ENCODE results near the gene GFRA1. TPM values are rescaled to one million over a fixed set of nuclear protein-coding genes. Genes with fewer than 3 reads are reported as not detected.
A peak's percentile ranks its signal among the peaks of the same experiment; 100 is the strongest.
"Not testable (repeated sequence)": the region's sequence is repeated elsewhere in the genome, so short reads cannot be mapped to it uniquely, and the experiment has no call there.

GFRA1 gene
- polyA plus RNA-seq, 4 donors = 19.6 to 29.4 (median 24.4) TPM

DNA sequence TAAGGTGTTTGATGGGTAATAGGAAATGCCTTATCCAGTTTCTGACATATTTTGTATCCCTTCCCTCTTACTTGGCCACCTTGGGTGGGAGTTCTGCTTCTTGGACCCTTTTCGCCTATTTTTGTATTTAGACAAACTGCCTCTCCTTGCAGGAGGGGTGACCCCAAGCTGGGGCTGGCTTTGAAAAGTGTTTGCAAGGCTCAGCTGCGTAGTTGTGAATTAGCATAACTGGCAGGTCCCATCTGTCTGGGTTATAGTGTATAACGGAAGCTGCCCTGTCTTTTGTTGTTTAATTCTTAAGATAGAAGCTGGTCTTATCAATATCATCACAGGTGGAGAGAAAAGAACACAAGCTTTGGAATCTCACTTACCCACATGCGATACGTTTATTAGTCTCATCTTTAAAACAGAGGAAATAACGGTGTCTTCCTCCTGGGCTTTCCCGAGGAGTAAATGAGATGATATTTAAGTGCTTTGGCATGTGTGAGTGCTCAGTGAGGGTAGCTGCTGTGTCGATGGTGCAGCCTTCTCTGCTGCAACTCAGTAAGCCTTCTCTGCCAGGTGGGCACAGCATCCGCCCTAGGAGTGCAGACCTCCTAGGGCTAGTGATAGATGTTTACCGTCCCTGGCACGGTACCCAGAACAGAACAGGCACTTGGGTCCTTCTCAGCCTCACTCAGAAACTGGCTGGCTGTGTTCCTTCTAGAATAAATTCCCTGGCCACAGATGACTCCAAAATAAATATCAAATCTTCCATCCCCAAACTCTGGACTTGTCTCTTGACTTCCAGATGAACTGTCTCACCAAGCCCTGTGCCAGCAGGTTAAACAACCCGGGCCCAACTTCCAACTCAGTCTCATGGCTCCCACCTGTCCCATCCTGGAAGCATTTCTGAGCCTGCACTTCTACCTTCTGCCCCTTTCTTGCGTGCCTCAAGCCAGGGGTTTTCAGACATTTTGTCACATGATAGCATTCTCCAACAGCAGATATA is 227.3 kb downstream of the GFRA1 start:
- DNase-seq (ENCODE audit: low read depth in 4 of 4, low spot score in 3 of 4) = no peak

DNA sequence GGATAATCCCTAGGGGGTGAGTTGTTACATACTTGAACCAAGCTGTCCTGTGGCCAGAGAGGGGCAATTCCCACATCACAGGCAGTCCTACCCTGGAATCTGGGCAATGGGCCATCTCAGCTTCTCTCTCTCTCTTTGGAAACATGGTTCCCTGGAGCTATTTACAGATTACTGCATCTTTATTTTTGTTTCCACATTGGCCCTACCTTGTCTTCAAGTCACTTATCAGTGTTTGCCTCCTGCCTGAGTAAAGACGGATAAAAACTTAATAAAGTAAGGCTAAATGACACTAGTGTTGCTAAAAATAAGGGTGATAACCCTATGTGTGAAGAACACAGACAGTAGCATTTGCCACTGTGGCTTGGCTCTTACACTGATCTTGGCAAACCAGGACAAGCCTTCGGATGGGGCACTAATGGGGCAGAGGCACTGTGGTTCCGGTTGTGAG is 228.2 kb downstream of the GFRA1 start:
- DNase-seq (ENCODE audit: low read depth in 4 of 4, low spot score in 3 of 4) = no peak

DNA sequence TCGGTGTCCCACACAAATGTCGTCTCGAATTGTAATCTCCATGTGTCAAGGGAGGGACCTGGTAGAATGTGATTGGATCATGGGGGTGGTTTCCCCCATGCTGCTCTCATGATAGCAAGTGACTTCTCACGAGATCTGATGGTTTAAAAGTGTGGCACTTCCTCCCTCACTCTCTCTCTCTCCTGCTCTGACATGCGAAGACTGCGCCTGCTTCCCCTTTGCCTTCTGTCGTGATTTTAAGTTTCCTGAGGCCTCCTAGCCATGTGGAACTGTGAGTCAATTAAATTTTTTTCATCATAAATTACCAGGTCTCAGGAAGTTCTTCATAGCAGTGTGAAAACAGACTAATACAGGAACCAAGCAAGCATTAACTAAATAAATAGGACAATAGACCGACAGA is 229.1 kb downstream of the GFRA1 start:
- DNase-seq (ENCODE audit: low read depth in 4 of 4, low spot score in 3 of 4) = no peak

DNA sequence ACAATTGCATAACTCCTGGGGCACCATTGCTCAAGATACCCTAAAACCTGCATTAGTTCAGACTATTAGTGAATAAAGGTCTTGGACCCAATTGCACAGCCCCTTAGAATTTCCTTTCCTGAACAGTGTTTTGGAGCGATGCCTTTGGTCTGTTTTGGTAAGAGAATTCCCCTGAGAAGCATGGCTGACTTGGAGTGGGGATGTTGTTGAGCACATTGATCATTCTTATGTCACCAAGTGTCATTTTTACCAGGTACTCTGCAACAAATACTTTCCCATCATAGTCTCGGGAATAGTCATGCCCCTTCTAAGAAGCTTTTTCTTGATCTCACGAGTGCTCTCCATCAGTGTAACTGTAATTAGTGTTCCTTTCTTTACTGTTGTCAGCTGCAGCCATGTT is 229.7 kb downstream of the GFRA1 start:
- DNase-seq (ENCODE audit: low read depth in 4 of 4, low spot score in 3 of 4) = no peak

GRCh38 chr10:116041948-116042347 is 231.1 kb downstream of the GFRA1 start:
- DNase-seq (ENCODE audit: low read depth in 4 of 4, low spot score in 3 of 4) = no peak

DNA sequence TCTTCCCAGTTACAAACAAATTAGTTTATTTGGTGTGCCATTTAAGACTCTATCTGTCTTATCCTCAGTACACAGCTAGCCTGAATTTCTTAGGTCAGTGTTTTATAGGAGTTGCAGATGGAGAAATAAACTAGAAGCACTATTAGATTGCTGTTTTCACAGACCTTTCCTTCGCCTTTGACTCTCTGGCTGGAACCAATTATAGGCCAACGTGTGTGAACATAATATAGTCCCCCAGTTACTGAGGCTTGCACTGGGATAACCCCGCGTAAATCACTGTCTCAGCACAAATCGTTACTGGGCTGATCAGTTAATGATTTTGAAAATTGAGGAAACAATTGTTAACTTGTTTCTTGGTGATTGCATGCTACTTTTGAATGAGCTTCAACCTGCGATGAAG is 233.4 kb downstream of the GFRA1 start:
- no peak for DNase-seq (ENCODE audit: low read depth in 4 of 4, low spot score in 3 of 4)

- DNase-seq (ENCODE audit: low read depth in 4 of 4, low spot score in 3 of 4) = no peak
Measured at GRCh38 chr10:116038259-116038658, 234.7 kb downstream of the GFRA1 start.

DNA sequence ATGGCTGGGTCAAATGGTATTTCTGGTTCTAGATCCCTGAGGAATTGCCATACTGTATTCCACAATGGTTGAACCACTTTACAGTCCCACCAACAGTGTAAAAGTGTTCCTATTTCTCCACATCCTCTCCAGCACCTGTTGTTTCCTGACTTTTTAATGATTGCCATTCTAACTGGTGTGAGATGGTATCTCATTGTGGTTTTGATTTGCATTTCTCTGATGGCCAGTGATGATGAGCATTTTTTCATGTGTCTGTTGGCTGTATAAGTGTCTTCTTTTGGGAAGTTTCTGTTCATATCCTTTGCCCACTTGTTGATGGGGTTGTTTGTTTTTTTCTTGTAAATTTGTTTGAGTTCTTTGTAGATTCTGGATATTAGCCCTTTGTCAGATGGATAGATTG is 237.6 kb downstream of the GFRA1 start:
- DNase-seq (ENCODE audit: low read depth in 4 of 4, low spot score in 3 of 4) = not testable (repeated sequence)

DNA sequence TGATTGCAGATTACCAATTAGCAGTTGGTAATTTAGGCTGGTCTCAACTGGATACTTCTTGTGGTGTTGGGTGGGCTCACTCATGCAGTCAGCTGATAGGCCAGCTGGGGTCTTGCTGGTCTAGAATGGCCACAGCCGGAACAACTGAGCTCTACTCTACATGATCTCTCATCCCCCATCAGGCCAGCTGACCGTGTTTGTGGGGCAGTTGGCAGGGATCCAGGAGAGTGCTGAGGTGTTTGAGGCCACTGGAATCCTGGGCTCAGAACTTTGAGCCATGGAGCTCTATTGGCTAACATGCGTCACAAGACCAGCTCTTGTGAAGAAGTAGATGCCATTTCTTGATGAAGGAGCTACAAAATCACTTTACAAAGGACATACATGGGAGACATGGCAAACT is 242.4 kb downstream of the GFRA1 start:
- DNase-seq (ENCODE audit: low read depth in 4 of 4, low spot score in 3 of 4) = no peak

- DNase-seq (ENCODE audit: low read depth in 4 of 4, low spot score in 3 of 4) = no peak
Measured at GRCh38 chr10:116029826-116030225, 243.2 kb downstream of the GFRA1 start.

DNA sequence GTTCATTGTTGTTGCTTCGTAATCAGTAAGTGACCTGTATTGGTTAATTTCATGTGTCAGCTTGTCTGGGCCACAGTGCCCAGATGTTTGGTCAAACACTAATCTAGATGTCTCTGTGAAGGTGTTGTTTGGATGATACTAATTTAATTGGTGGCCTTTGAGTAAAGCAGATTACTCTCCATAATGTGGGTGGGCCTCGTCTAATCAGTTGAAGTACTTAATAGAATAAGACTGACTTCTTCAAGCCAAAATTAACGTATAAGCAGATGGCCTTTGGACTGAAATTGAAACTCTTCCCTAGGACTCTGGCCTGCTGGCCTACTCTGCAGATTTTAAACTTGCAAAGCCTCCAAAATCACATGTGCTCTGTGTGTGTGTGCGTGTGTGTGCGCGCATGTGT is 245.7 kb downstream of the GFRA1 start:
- no peak for DNase-seq (ENCODE audit: low read depth in 4 of 4, low spot score in 3 of 4)

DNA sequence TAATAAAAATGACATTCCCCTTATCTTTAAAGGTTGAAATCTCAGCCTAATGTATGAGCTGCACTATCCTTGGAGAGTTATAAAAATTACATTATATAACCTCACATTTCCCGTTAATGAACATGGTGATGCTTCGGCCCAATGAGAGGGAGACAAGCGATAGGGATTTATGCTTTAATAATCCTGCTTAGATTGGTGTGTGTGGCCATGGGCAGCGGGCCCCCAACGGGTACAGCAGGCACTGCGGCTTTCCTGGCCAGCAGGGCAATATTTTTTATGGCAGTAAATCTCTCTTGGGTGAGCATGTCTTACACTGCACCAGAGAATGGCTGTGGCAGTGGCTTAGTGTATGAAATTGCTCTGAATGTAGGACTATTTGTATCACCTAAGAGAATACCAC is 246.3 kb downstream of the GFRA1 start:
- no peak for DNase-seq (ENCODE audit: low read depth in 4 of 4, low spot score in 3 of 4)

GRCh38 chr10:116026315-116026714 is 246.7 kb downstream of the GFRA1 start:
- DNase-seq (ENCODE audit: low read depth in 4 of 4, low spot score in 3 of 4) = no peak

- DNase-seq (ENCODE audit: low read depth in 4 of 4, low spot score in 3 of 4) = no peak
Measured at GRCh38 chr10:116024271-116024878, 248.6 kb downstream of the GFRA1 start.

GRCh38 chr10:116017405-116017804 is 255.6 kb downstream of the GFRA1 start:
- DNase-seq (ENCODE audit: low read depth in 4 of 4, low spot score in 3 of 4) = no peak

- no peak for DNase-seq (ENCODE audit: low read depth in 4 of 4, low spot score in 3 of 4)
Measured at GRCh38 chr10:116015583-116016333, 257.2 kb downstream of the GFRA1 start.

- peak in 3 of 4 donors; percentile 30 to 53 (median 49) for DNase-seq (ENCODE audit: low read depth in 4 of 4, low spot score in 3 of 4)
Measured at GRCh38 chr10:116014871-116015582, 258.0 kb downstream of the GFRA1 start.

DNA sequence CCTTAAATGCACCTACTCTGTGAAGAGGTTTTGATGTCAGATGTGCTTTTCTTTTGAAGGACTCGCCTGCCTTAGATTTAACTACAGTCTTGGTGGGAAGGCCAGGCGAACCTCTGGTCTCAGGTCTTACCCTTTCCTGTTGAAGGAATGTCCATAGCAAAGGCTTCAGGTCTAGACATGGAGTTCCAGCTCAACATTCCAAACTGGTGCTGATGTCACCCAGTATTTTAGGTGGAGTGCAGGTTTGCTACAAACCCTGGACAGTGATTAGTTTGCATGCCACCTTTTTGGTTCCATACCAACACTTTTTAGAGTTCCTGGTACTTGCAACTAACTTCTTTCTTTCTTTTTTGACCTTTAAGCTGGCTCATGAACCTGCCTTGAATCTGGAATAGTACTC is 258.7 kb downstream of the GFRA1 start:
- no peak for DNase-seq (ENCODE audit: low read depth in 4 of 4, low spot score in 3 of 4)

DNA sequence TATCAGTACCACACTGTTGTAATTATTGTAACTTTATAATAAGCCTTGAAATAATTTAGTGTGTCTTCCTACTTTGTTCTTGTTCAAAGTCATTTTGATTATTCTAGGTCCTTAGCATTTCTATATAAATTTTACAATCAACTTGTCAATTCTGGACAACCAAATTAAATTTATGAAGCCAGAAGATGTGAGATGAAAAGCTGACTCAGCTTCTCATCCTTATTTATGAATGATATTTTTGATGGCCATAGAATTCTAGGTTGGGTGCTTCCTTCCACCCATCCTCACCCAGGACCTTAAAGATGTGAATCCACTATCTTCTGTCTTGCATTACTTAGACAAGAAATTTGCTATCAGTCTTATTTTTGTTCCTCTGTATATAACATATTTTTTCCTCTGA is 261.1 kb downstream of the GFRA1 start:
- no peak for DNase-seq (ENCODE audit: low read depth in 4 of 4, low spot score in 3 of 4)

- DNase-seq (ENCODE audit: low read depth in 4 of 4, low spot score in 3 of 4) = no peak
Measured at GRCh38 chr10:116007256-116007891, 265.6 kb downstream of the GFRA1 start.

Measured in right renal pelvis (tissue), 4 donors.